Effector memory CD8-positive, alpha-beta T cell (primary cell): ENCODE data around the gene LMOD2.

Experiments
- ATAC-seq: fragments of 150-1000 bp; cut with Tn5 transposase; replicated peaks from 2 replicates; pipeline ENCODE4 v1.10.0; 2021; ENCODE audit warnings: mild to moderate bottlenecking, moderate library complexity
- DNase-seq, 3 experiments: peaks; one replicate each; pipeline ENCODE4 v3.0.0; 2021
- H3K27ac Mint-ChIP-seq, 2 donors: one replicate each; pipeline ENCODE4 v1.8.0; 2022; ENCODE audit warnings: mild to moderate bottlenecking in 2 of 2, mixed read lengths in 2 of 2, moderate library complexity in 2 of 2
- H3K27me3 Mint-ChIP-seq, 2 donors: one replicate each; pipeline ENCODE4 v1.8.0; 2022; ENCODE audit warnings: mixed read lengths in 2 of 2
- H3K36me3 Mint-ChIP-seq: one replicate; pipeline ENCODE4 v1.8.0; 2022; ENCODE audit warnings: mild to moderate bottlenecking, moderate library complexity, mixed read lengths; ENCODE audit not compliant: insufficient read depth
- H3K4me1 Mint-ChIP-seq, 2 donors: one replicate each; pipeline ENCODE4 v1.8.0; 2022; ENCODE audit warnings: low read depth in 2 of 2, mixed read lengths in 2 of 2
- H3K4me3 Mint-ChIP-seq, 2 donors: one replicate each; pipeline ENCODE4 v1.8.0; 2022; ENCODE audit warnings: mild to moderate bottlenecking in 2 of 2, mixed read lengths in 2 of 2, moderate library complexity in 2 of 2
- H3K9me3 Mint-ChIP-seq, 2 donors: one replicate each; pipeline ENCODE4 v1.8.0; 2022; ENCODE audit warnings: mixed read lengths in 2 of 2

Gene LMOD2

GRCh38 chr7:123690550-123690949 lies 34.9 kb downstream of the LMOD2 start:
- no peak for ATAC-seq
- Mint-ChIP-seq H3K27me3 (no peaks in the 10 kb centered on the region), H3K9me3 (no peaks in the 10 kb centered on the region), H3K36me3 (peaks cover 44% of the 10 kb centered on the region), H3K4me3 (no peak overlapping the region), H3K4me1 (no peaks in the 10 kb centered on the region), H3K27ac (no peak overlapping the region)
- no peak for DNase-seq

- no peak overlapping the region for H3K4me3 Mint-ChIP-seq
- H3K9me3 Mint-ChIP-seq = no peaks in the 10 kb centered on the region
- H3K4me1 Mint-ChIP-seq = no peaks in the 10 kb centered on the region
- no peaks in the 10 kb centered on the region for H3K27me3 Mint-ChIP-seq
- H3K36me3 Mint-ChIP-seq = peaks cover 47% of the 10 kb centered on the region
- DNase-seq = no peak
- H3K27ac Mint-ChIP-seq = no peak overlapping the region
- ATAC-seq = no peak
These were observed 36.8 kb downstream of the LMOD2 start for GRCh38 chr7:123692471-123692877.

- H3K27ac Mint-ChIP-seq = no peak overlapping the region
- no peaks in the 10 kb centered on the region for H3K9me3 Mint-ChIP-seq
- H3K36me3 Mint-ChIP-seq = peaks cover 46% of the 10 kb centered on the region
- DNase-seq (no peak), ATAC-seq (no peak)
- H3K4me3 Mint-ChIP-seq = no peak overlapping the region
- H3K27me3 Mint-ChIP-seq = no peaks in the 10 kb centered on the region
- no peaks in the 10 kb centered on the region for H3K4me1 Mint-ChIP-seq
These were observed 40.4 kb downstream of the LMOD2 start for GRCh38 chr7:123695944-123696677.

GRCh38 chr7:123705211-123705901 lies 49.7 kb downstream of the LMOD2 start:
- H3K27ac Mint-ChIP-seq = no peak overlapping the region
- DNase-seq (no peak), ATAC-seq (no peak)
- H3K4me1 Mint-ChIP-seq = peaks cover 0 to 14% of the 10 kb centered on the region in 2 donors
- no peaks in the 10 kb centered on the region for H3K27me3 Mint-ChIP-seq
- no peak overlapping the region for H3K4me3 Mint-ChIP-seq
- H3K36me3 Mint-ChIP-seq = peaks cover 23% of the 10 kb centered on the region
- H3K9me3 Mint-ChIP-seq = no peaks in the 10 kb centered on the region

GRCh38 chr7:123709525-123709924 lies 53.9 kb downstream of the LMOD2 start:
- H3K9me3 Mint-ChIP-seq = no peaks in the 10 kb centered on the region
- H3K27me3 Mint-ChIP-seq = no peaks in the 10 kb centered on the region
- H3K4me1 Mint-ChIP-seq = peaks cover 18 to 39% of the 10 kb centered on the region in 2 donors
- peaks cover 26% of the 10 kb centered on the region for H3K36me3 Mint-ChIP-seq
- peak overlapping the region in 1 of 2 donors; percentile 36 for H3K27ac Mint-ChIP-seq
- H3K4me3 Mint-ChIP-seq = no peak overlapping the region
- ATAC-seq (no peak), DNase-seq (no peak)

GRCh38 chr7:123710683-123711082 lies 55.0 kb downstream of the LMOD2 start:
- DNase-seq (no peak), ATAC-seq (no peak)
- H3K27me3 Mint-ChIP-seq = no peaks in the 10 kb centered on the region
- no peaks in the 10 kb centered on the region for H3K9me3 Mint-ChIP-seq
- peaks cover 19% of the 10 kb centered on the region for H3K36me3 Mint-ChIP-seq
- no peak overlapping the region for H3K27ac Mint-ChIP-seq
- H3K4me3 Mint-ChIP-seq = no peak overlapping the region
- peaks cover 24 to 48% of the 10 kb centered on the region in 2 donors for H3K4me1 Mint-ChIP-seq

- Mint-ChIP-seq H3K9me3 (no peaks in the 10 kb centered on the region), H3K27me3 (no peaks in the 10 kb centered on the region), H3K4me3 (peak overlapping the region in 1 of 2 donors; percentile 2), H3K4me1 (peaks cover 30 to 56% of the 10 kb centered on the region in 2 donors), H3K27ac (no peak overlapping the region), H3K36me3 (peaks cover 10% of the 10 kb centered on the region)
- no peak for DNase-seq
- ATAC-seq = no peak
These were observed 56.2 kb downstream of the LMOD2 start for GRCh38 chr7:123711832-123712293.

- no peak overlapping the region for H3K27ac Mint-ChIP-seq
These were observed 57.0 kb downstream of the LMOD2 start for GRCh38 chr7:123712619-123713018.

More at GRCh38 chr7:123712619-123713018, 57.0 kb downstream of the LMOD2 start:
- DNase-seq (no peak), ATAC-seq (no peak)
- H3K4me3 Mint-ChIP-seq = no peak overlapping the region
- peaks cover 10% of the 10 kb centered on the region for H3K36me3 Mint-ChIP-seq
- H3K27me3 Mint-ChIP-seq = no peaks in the 10 kb centered on the region
- peaks cover 35 to 56% of the 10 kb centered on the region in 2 donors for H3K4me1 Mint-ChIP-seq
- no peaks in the 10 kb centered on the region for H3K9me3 Mint-ChIP-seq
